Measurements from ENCODE around the gene PTPRH. TPM values are rescaled to one million over a fixed set of nuclear protein-coding genes. Genes with fewer than 3 reads are reported as not detected.
A peak's percentile ranks its signal among the peaks of the same experiment; 100 is the strongest.

PTPRH gene
- total and polyA plus RNA-seq, 9 of the 15 experiments (the other 6 are each of a cell fraction or from before 2014, with no cell fraction given), result 0.87 to 34.3 (median 22.7) TPM

GRCh38 chr19:55238030-55238429 lies 28.7 kb upstream of the PTPRH start:
- ATAC-seq (no peak), DNase-seq (ENCODE audit: extremely low read depth in 1 of 4, low spot score in 3 of 4) (no peak), FAIRE-seq (no peak)
- Histone ChIP-seq H3K4me3 (no peak overlapping the region), H2AFZ (ENCODE audit: low read depth, low read length) (no peak overlapping the region), H4K20me1 (replicated peaks; ENCODE audit: control insufficient read depth, insufficient read depth, low read length) (no peaks in the 10 kb centered on the region), H3K9me3 (replicated peaks; ENCODE audit: control insufficient read depth, insufficient read depth, low read depth, low read length) (no peaks in the 10 kb centered on the region), H3K36me3 (ENCODE audit: control insufficient read depth, insufficient read depth, low read length) (peaks cover 93% of the 10 kb centered on the region), H3K27me3 (ENCODE audit: control insufficient read depth in 2 of 2, insufficient read depth in 2 of 2, low read length in 2 of 2) (no peaks in the 10 kb centered on the region), H3K27ac (ENCODE audit: extremely low read depth, low read depth, low read length) (no peak overlapping the region), H3K9ac (ENCODE audit: insufficient read depth in 1 of 2, low read depth in 2 of 2, low read length in 2 of 2) (no peak overlapping the region), H3K9me1 (ENCODE audit: control insufficient read depth, insufficient read depth, low read length) (no peaks in the 10 kb centered on the region), H3K79me2 (ENCODE audit: control insufficient read depth, insufficient read depth, low read length) (no peaks in the 10 kb centered on the region), H3K4me2 (ENCODE audit: insufficient read depth, low read length) (no peak overlapping the region), H3K4me1 (replicated peaks in 1 of 2; ENCODE audit: control insufficient read depth in 2 of 2, insufficient read depth in 2 of 2, low read length in 2 of 2) (peaks cover 0 to 4% of the 10 kb centered on the region in 2 experiments; a peak in 2 of 5 replicates)
- POLR2A ChIA-PET, result interaction anchor here (1.1 to 2.1 kb wide), 4 partner anchors 10 to 21 kb away, joined by 3 to 7 read pairs (median 3); partner anchors contain the start of gene PPP6R1
- CTCF ChIA-PET (ENCODE audit: low intra/inter-chr PET ratio), result no interaction called here
- WGBS (ENCODE audit: insufficient coverage, low coverage, missing lambda C conversion rate), result 95% methylated on average over 8 of the region's 8 CpGs
- no peak for TF ChIP-seq PTBP1 (IDR thresholded peaks at IDR 0.05; ENCODE audit: low read depth, low read length)
- intact Hi-C loops (cut with micrococcal nuclease), result no loop called here
- BruUV-seq (replicated peaks), result no TSS peak
- in situ Hi-C loops (cut with MboI), result no loop called here

- ChIA-PET CTCF (ENCODE audit: low intra/inter-chr PET ratio) (no interaction called here), POLR2A (interaction anchor here (0.6 to 0.7 kb wide), 4 partner anchors 13 to 25 kb away, joined by 3 to 4 read pairs (median 4); no protein-coding TSS in a partner anchor)
- Histone ChIP-seq H3K79me2 (ENCODE audit: control insufficient read depth, insufficient read depth, low read length) (no peaks in the 10 kb centered on the region), H3K9me1 (ENCODE audit: control insufficient read depth, insufficient read depth, low read length) (peaks cover 3% of the 10 kb centered on the region), H3K4me2 (ENCODE audit: insufficient read depth, low read length) (no peak overlapping the region), H3K36me3 (ENCODE audit: control insufficient read depth, insufficient read depth, low read length) (peaks cover 94% of the 10 kb centered on the region), H3K4me1 (replicated peaks in 1 of 2; ENCODE audit: control insufficient read depth in 2 of 2, insufficient read depth in 2 of 2, low read length in 2 of 2) (peaks cover 0 to 29% of the 10 kb centered on the region in 2 experiments; a peak in 1 of 5 replicates), H4K20me1 (replicated peaks; ENCODE audit: control insufficient read depth, insufficient read depth, low read length) (no peaks in the 10 kb centered on the region), H3K27ac (ENCODE audit: extremely low read depth, low read depth, low read length) (no peak overlapping the region), H3K4me3 (no peak overlapping the region), H3K9ac (ENCODE audit: insufficient read depth in 1 of 2, low read depth in 2 of 2, low read length in 2 of 2) (no peak overlapping the region), H2AFZ (ENCODE audit: low read depth, low read length) (no peak overlapping the region), H3K27me3 (ENCODE audit: control insufficient read depth in 2 of 2, insufficient read depth in 2 of 2, low read length in 2 of 2) (no peaks in the 10 kb centered on the region), H3K9me3 (replicated peaks; ENCODE audit: control insufficient read depth, insufficient read depth, low read depth, low read length) (no peaks in the 10 kb centered on the region)
- no peak for ATAC-seq
- in situ Hi-C loops (cut with MboI), result no loop called here
- BruUV-seq (replicated peaks), result no TSS peak
- no peak for DNase-seq (ENCODE audit: extremely low read depth in 1 of 4, low spot score in 3 of 4)
- FAIRE-seq, result no peak
- intact Hi-C loops (cut with micrococcal nuclease), result no loop called here
- WGBS (ENCODE audit: insufficient coverage, low coverage, missing lambda C conversion rate), result 85% methylated on average over 5 of the region's 5 CpGs
- TF ChIP-seq C11orf30 (IDR thresholded peaks at IDR 0.05; ENCODE audit: low read depth) (peak; percentile 33; the same call in 1 of the 2 replicates), RAD51 (IDR thresholded peaks at IDR 0.05; ENCODE audit: borderline replicate concordance, low read depth) (no peak), ZNF316 (IDR thresholded peaks at IDR 0.05) (peak; percentile 61), THRA (IDR thresholded peaks at IDR 0.05) (no peak), BACH1 (tag; IDR thresholded peaks at IDR 0.05) (no peak), POLR2B (IDR thresholded peaks at IDR 0.05; ENCODE audit: low read depth, partially characterized antibody) (no peak), RBM39 (optimal IDR thresholded peaks at IDR 0.05; ENCODE audit: low read depth, low read length) (no peak), MAFF (IDR thresholded peaks at IDR 0.05; ENCODE audit: low read length) (peak; percentile 6; the same call in 1 of the 2 replicates), SNIP1 (IDR thresholded peaks at IDR 0.05; ENCODE audit: low read depth) (no peak), CBX3 (IDR thresholded peaks at IDR 0.05; ENCODE audit: borderline replicate concordance in 1 of 2, low read length in 2 of 2) (no peak), POLR2AphosphoS2 (IDR thresholded peaks at IDR 0.05; ENCODE audit: low read length) (no peak)
Observed at GRCh38 chr19:55232986-55233385, 23.7 kb upstream of the PTPRH start.

All from K562 (cell line).